HepG2 (cell line): ENCODE data around the gene C1R. TPM values are rescaled to one million over a fixed set of nuclear protein-coding genes. Genes with fewer than 3 reads are reported as not detected.

ENCODE experiments used
- EED ChIP-seq: sonication (generic); formaldehyde crosslinking; IDR thresholded peaks from 2 replicates; pipeline ENCODE4 v1.5.0; 2020; ENCODE audit warnings: mild to moderate bottlenecking, missing genetic modification reagents
- ELK4 ChIP-seq: sonication (generic); formaldehyde crosslinking; IDR thresholded peaks from 2 replicates; pipeline ENCODE4 v1.9.0; 2021; ENCODE audit warnings: missing genetic modification reagents, borderline replicate concordance
- GABPB1 ChIP-seq: IDR thresholded peaks from 2 replicates; pipeline ENCODE4 v1.6.1; 2016; ENCODE audit warnings: mild to moderate bottlenecking, missing genetic modification reagents, moderate library complexity, missing compliant biosample characterization
- HHEX ChIP-seq: IDR thresholded peaks from 2 replicates; pipeline ENCODE4 v1.6.1; 2016; ENCODE audit warnings: control low read depth
- KDM4B ChIP-seq: sonication (generic); formaldehyde crosslinking; IDR thresholded peaks from 2 replicates; pipeline ENCODE4 v1.4.0; 2020; ENCODE audit warnings: missing genetic modification reagents
- MEIS2 ChIP-seq: sonication (generic); formaldehyde crosslinking; IDR thresholded peaks from 2 replicates; pipeline ENCODE4 v1.9.0; 2021; ENCODE audit warnings: mild to moderate bottlenecking, missing genetic modification reagents
- NFYB ChIP-seq: sonication (generic); formaldehyde crosslinking; IDR thresholded peaks from 2 replicates; pipeline ENCODE4 v1.4.0; 2020; ENCODE audit warnings: missing genetic modification reagents
- NR1H2 ChIP-seq: sonication (generic); formaldehyde crosslinking; IDR thresholded peaks from 2 replicates; pipeline ENCODE4 v1.8.1; 2022; ENCODE audit warnings: low read depth, missing genetic modification reagents, borderline replicate concordance
- PHF21A ChIP-seq: sonication (generic); formaldehyde crosslinking; IDR thresholded peaks from 2 replicates; pipeline ENCODE4 v1.5.0; 2020; ENCODE audit warnings: mild to moderate bottlenecking, missing genetic modification reagents
- RARG ChIP-seq: sonication (generic); formaldehyde crosslinking; IDR thresholded peaks from 2 replicates; pipeline ENCODE4 v1.4.0; 2020; ENCODE audit warnings: low read depth, mild to moderate bottlenecking, missing genetic modification reagents
- ZNF18 ChIP-seq: sonication (generic); formaldehyde crosslinking; IDR thresholded peaks from 2 replicates; pipeline ENCODE4 v1.8.0; 2022; ENCODE audit warnings: mild to moderate bottlenecking, missing genetic modification reagents; ENCODE audit not compliant: insufficient replicate concordance
- ZNF451 ChIP-seq: sonication (generic); formaldehyde crosslinking; IDR thresholded peaks from 2 replicates; pipeline ENCODE4 v1.5.0; 2020; ENCODE audit warnings: mild to moderate bottlenecking, missing genetic modification reagents
- ZNF546 ChIP-seq: sonication (generic); formaldehyde crosslinking; conservative IDR thresholded peaks from 2 replicates; pipeline ENCODE4 v1.8.1; 2023; ENCODE audit warnings: mild to moderate bottlenecking, missing genetic modification reagents
- ZNF547 ChIP-seq: sonication (generic); formaldehyde crosslinking; IDR thresholded peaks from 2 replicates; pipeline ENCODE4 v1.5.1; 2020; ENCODE audit warnings: mild to moderate bottlenecking, missing genetic modification reagents
- ZNF713 ChIP-seq: sonication (generic); formaldehyde crosslinking; IDR thresholded peaks from 2 replicates; pipeline ENCODE4 v1.4.0; 2020; ENCODE audit warnings: mild to moderate bottlenecking, missing genetic modification reagents
- ZNF792 ChIP-seq: IDR thresholded peaks from 2 replicates; pipeline ENCODE4 v1.6.1; 2016
- ZNF850 ChIP-seq: sonication (generic); formaldehyde crosslinking; conservative IDR thresholded peaks from 2 replicates; pipeline ENCODE4 v1.9.0; 2021; ENCODE audit warnings: mild to moderate bottlenecking, missing genetic modification reagents
- ZSCAN22 ChIP-seq: sonication (generic); formaldehyde crosslinking; IDR thresholded peaks from 2 replicates; pipeline ENCODE4 v1.4.0; 2020; ENCODE audit warnings: mild to moderate bottlenecking, missing genetic modification reagents
- polyA plus RNA-seq, 8 experiments: library from polyadenylated mRNA; depleted of rRNA in 3 of 8; stranded (reverse) in 7 of 8; unstranded in 1 of 8; fragments of >200 nt; fragmentation: Illumina TruSeq in 4 of 8; extraction: Trizol in 4 of 8; gene quantifications; 2 replicates each; pipeline versions ENCODE4 v1.2.1 to v1.2.3, GENCODE V29; 2011 to 2016; ENCODE audit warnings: low read depth in 4 of 8, missing spikeins in 1 of 8, mixed read lengths in 1 of 8; ENCODE audit not compliant: insufficient read depth in 1 of 8
- total RNA-seq, 5 experiments: library from RNA; depleted of rRNA; stranded (reverse); fragments of >200 nt; fragmentation: Illumina TruSeq; extraction: Trizol; gene quantifications; 2 replicates each; pipeline ENCODE4 v1.2.3, GENCODE V29; 2016; ENCODE audit warnings: low read depth in 1 of 5
- TF ChIP-seq, protein P1 (sequence below): sonication (generic); formaldehyde crosslinking; IDR thresholded peaks from 2 replicates; pipeline ENCODE4 v1.5.0; 2020; ENCODE audit warnings: mild to moderate bottlenecking, missing genetic modification reagents
- TF ChIP-seq, protein P2 (sequence below): sonication (generic); formaldehyde crosslinking; IDR thresholded peaks from 2 replicates; pipeline ENCODE4 v1.5.0; 2020; ENCODE audit warnings: missing genetic modification reagents
- TF ChIP-seq, protein P3 (sequence below): sonication (generic); formaldehyde crosslinking; IDR thresholded peaks from 2 replicates; pipeline ENCODE4 v1.4.0; 2020; ENCODE audit warnings: mild to moderate bottlenecking, missing genetic modification reagents, borderline replicate concordance
- TF ChIP-seq, protein P4 (sequence below): sonication (generic); formaldehyde crosslinking; IDR thresholded peaks from 2 replicates; pipeline ENCODE4 v1.4.0; 2020; ENCODE audit warnings: mild to moderate bottlenecking, missing genetic modification reagents

The C1R gene
- total and polyA plus RNA-seq, 2 of the 13 experiments (the other 11 are each of a cell fraction or from before 2014, with no cell fraction given) = 3.5 to 6.5 TPM

DNA sequence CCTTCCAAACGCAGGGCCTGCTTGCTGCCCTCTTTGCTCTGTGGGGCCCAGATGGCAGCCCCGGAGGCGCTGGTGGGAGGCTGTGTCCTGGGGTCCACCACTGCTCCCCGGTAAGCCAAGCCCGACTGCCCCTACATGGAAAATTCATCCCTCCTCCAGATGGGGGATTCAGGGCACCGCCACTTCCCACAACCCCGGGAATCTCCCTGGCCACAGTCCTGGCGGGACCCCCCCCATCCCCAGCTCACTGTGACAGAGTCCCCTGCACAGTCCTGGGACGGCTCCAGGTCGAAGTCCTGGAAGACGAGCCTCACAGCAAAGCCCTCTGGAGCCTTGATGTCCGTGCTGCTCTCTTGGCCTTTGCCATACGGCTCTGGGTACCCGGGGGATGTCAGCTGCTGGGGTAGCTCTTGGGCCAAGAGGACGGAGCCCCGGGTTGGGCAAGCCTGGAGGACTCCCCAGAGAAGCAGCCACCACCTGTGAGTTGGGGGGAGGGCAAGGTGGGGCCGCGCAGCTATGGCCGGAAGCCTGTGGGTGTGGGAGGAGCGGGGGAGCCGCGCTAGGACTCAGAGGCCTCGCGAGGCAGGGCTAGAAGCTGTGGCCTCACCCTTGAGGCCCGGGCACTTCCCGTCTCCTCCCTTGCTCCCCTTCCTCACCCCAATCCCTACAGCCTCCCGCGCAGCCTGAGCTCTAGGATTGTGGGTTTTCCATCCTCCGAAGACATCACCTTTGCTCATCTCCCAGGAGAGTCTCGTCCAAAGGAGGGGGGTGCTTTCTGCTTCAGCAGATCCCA is 16.0 kb upstream of the C1R start (continued):
- TF ChIP-seq ZNF18 = no peak
- TF ChIP-seq GABPB1 = peak; percentile 89
- no peak for TF ChIP-seq EED (CRISPR knock-in tag)
- no peak; the same call in 1 of the 2 replicates for TF ChIP-seq KDM4B (CRISPR knock-in tag)
- no peak for TF ChIP-seq ELK4 (CRISPR knock-in tag)
- no peak for TF ChIP-seq NFYB (CRISPR knock-in tag)
- TF ChIP-seq ZNF713 (CRISPR knock-in tag) = 0 out of 2 replicates have a peak, but pooled peaks have one; percentile 40
- TF ChIP-seq RARG = no peak
- TF ChIP-seq NR1H2 (CRISPR knock-in tag) = no peak
- TF ChIP-seq, protein P1, sequence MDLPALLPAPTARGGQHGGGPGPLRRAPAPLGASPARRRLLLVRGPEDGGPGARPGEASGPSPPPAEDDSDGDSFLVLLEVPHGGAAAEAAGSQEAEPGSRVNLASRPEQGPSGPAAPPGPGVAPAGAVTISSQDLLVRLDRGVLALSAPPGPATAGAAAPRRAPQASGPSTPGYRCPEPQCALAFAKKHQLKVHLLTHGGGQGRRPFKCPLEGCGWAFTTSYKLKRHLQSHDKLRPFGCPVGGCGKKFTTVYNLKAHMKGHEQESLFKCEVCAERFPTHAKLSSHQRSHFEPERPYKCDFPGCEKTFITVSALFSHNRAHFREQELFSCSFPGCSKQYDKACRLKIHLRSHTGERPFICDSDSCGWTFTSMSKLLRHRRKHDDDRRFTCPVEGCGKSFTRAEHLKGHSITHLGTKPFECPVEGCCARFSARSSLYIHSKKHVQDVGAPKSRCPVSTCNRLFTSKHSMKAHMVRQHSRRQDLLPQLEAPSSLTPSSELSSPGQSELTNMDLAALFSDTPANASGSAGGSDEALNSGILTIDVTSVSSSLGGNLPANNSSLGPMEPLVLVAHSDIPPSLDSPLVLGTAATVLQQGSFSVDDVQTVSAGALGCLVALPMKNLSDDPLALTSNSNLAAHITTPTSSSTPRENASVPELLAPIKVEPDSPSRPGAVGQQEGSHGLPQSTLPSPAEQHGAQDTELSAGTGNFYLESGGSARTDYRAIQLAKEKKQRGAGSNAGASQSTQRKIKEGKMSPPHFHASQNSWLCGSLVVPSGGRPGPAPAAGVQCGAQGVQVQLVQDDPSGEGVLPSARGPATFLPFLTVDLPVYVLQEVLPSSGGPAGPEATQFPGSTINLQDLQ (CRISPR knock-in tag) = no peak
- TF ChIP-seq ZNF547 (CRISPR knock-in tag) = no peak
- TF ChIP-seq, protein P2, sequence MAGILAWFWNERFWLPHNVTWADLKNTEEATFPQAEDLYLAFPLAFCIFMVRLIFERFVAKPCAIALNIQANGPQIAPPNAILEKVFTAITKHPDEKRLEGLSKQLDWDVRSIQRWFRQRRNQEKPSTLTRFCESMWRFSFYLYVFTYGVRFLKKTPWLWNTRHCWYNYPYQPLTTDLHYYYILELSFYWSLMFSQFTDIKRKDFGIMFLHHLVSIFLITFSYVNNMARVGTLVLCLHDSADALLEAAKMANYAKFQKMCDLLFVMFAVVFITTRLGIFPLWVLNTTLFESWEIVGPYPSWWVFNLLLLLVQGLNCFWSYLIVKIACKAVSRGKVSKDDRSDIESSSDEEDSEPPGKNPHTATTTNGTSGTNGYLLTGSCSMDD (CRISPR knock-in tag) = no peak
- TF ChIP-seq HHEX = no peak
- 0 out of 2 replicates have a peak, but pooled peaks have one; percentile 70 for TF ChIP-seq ZNF546 (CRISPR knock-in tag)
- TF ChIP-seq ZSCAN22 (CRISPR knock-in tag) = no peak
- TF ChIP-seq ZNF792 (CRISPR knock-in tag) = no peak
- TF ChIP-seq MEIS2 (CRISPR knock-in tag) = peak; percentile 47; the same call in 1 of the 2 replicates
- peak; percentile 84 for TF ChIP-seq PHF21A (CRISPR knock-in tag)
- no peak for TF ChIP-seq ZNF850
- 0 out of 2 replicates have a peak, but pooled peaks have one; percentile 3 for TF ChIP-seq ZNF451
- TF ChIP-seq, protein P3, sequence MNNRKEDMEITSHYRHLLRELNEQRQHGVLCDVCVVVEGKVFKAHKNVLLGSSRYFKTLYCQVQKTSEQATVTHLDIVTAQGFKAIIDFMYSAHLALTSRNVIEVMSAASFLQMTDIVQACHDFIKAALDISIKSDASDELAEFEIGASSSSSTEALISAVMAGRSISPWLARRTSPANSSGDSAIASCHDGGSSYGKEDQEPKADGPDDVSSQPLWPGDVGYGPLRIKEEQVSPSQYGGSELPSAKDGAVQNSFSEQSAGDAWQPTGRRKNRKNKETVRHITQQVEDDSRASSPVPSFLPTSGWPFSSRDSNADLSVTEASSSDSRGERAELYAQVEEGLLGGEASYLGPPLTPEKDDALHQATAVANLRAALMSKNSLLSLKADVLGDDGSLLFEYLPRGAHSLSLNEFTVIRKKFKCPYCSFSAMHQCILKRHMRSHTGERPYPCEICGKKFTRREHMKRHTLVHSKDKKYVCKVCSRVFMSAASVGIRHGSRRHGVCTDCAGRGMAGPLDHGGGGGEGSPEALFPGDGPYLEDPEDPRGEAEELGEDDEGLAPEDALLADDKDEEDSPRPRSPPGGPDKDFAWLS (CRISPR knock-in tag) = peak; percentile 97
- TF ChIP-seq, protein P4, sequence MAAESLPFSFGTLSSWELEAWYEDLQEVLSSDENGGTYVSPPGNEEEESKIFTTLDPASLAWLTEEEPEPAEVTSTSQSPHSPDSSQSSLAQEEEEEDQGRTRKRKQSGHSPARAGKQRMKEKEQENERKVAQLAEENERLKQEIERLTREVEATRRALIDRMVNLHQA = no peak
